ENCODE measurements around the gene ITGB1BP1. TPM values are rescaled to one million over a fixed set of nuclear protein-coding genes. Genes with fewer than 3 reads are reported as not detected.
A peak's percentile ranks its signal among the peaks of the same experiment; 100 is the strongest.

The ITGB1BP1 gene
- total RNA-seq = 10 to 100 TPM; 43.1 to 51.3 TPM
- long read RNA-seq, full-length matches to known transcripts = 20 of 50 reads
- long read RNA-seq, partial matches to known transcripts = 16 of 50 reads
- long read RNA-seq, other reads (novel, unspliced or antisense) = 14 of 50 reads

DNA sequence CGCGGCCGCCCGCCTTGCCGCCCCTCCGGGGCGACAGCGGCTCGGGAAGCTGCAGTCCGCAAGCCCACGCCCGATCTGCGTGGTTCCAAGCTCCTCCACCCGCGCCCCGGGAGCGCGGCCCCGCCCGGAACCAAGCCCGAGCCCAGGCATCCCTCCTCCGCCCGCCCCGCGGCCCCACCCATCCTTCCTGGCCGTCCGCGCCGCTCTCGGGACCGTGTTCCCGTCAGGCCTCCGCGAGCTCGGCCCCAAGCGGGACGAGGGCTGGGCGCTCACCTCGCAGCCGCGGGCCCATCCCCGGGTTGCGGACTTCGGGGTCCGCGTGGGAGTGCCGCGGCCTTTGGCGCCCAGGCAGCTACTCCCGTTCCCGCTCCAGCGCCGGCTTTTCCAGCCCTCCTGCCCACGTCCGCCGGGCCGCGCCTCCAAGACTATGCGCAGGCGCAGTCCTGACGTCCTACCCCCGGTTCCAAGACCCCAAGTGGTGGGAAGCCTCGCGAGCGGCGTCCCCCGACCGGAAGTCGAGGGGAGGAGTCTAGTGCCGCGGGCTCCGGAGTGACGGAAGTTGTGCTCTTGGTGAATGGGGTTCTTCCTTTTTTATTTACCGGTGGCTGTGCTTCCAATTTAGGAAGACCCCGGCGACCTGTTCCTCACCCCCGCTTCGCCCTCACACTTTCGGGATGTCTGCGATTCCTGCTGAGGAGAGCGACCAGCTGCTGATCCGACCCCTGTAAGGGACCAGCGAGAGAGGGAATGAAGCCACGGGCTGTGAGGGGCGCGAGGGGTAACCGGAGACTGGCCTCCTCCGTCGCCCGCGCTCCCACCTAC is at the start of gene ITGB1BP1, which contains the start of gene CPSF3:
Gene ITGB1BP1, minus strand, starts transcription at position 429 of the 822 bp plus-strand sequence. CDS start 4,831 bp downstream, outside the sequence.
Gene CPSF3, plus strand, starts transcription at position 555 of the 822 bp plus-strand sequence. Its CDS starts 120 bp downstream, at position 675.
- DNase-seq (peak; percentile 97 to 98), ATAC-seq (peak; percentile 92)
- intact Hi-C loops (cut with DNase I, micrococcal nuclease) = no loop called here

- ATAC-seq (no peak), DNase-seq (no peak)
- intact Hi-C loops (cut with DNase I, micrococcal nuclease) = no loop called here
These were observed 49.2 kb upstream of the ITGB1BP1 start for GRCh38 chr2:9472511-9472910.

GRCh38 chr2:9471206-9471605 is 47.9 kb upstream of the ITGB1BP1 start:
- ATAC-seq = no peak
- intact Hi-C loops (cut with DNase I, micrococcal nuclease) = no loop called here

GRCh38 chr2:9467687-9468086 is 44.4 kb upstream of the ITGB1BP1 start:
- ATAC-seq = no peak
- no peak for DNase-seq
- intact Hi-C loops (cut with DNase I, micrococcal nuclease) = no loop called here

More at GRCh38 chr2:9471206-9471605, 47.9 kb upstream of the ITGB1BP1 start:
- DNase-seq = no peak

DNA sequence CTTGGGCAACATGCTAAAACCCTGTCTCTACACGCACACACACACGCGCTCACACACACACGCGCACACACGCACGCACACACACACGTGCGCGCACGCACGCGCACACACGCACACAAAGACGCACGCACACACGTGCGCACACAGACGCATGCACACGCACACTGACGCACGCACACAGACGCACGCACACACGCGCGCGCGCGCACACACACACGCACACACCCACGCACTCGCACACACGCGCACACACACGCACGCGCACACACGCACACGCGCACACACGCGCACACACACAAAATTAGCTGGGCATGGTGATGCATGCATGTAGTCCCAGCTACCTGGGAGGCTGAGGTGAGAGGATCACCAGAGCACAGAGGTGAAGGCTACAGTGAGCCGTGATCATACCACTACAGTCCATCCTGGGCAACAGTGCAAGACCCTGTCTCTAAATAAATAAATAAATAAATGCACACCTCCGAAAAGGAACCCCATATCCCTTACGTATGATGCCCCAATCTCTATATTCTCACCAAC is 42.9 kb upstream of the ITGB1BP1 start:
- intact Hi-C loops (cut with DNase I, micrococcal nuclease) = no loop called here
- ATAC-seq (no peak), DNase-seq (no peak)

GRCh38 chr2:9465170-9465569 is 41.8 kb upstream of the ITGB1BP1 start:
- intact Hi-C loops (cut with DNase I, micrococcal nuclease) = no loop called here
- no peak for DNase-seq
- no peak for ATAC-seq

- intact Hi-C loops (cut with DNase I, micrococcal nuclease) = no loop called here
- no peak for DNase-seq
- ATAC-seq = no peak
These were observed 40.3 kb upstream of the ITGB1BP1 start for GRCh38 chr2:9463698-9464034.

DNA sequence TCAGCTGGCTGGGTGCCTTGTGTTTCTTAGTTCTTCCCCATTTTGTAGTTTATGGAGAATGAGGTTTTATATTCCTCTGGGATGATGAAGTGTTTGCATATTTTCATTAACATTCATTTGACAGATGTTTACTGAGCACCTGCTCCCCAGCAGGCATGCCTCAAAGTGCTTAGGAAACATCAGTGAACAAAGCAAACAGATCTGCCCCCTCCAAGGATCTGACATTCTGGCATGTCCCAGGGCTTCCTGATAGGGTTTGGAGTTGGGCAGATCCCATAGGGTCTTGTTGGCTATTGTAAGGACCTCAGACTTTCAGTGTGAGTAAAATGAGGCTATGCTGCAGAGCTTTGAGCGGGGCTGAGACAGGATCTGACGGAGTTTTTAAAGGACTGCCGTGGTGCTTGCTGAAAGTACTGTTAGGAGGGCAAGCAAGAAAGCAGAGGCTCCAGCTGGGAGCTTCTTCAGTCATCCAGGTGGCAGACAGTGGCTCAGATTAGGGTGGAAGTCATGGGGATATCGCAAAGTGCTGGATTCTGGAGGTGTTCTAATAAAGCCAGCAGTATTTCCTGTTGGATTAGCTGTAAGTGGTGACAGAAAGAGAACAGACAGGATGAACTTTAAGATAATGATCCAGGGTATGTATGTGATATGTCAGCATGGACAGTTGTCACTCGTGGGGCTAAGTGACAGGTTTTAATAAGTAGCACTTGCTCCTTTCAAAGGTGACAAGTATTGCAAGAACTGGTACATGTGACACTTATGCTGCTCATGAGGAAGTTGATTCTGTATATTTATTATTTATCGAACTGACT is 39.8 kb upstream of the ITGB1BP1 start:
- intact Hi-C loops (cut with DNase I, micrococcal nuclease) = no loop called here
- DNase-seq (no peak), ATAC-seq (no peak)

GRCh38 chr2:9462313-9462712 is 39.0 kb upstream of the ITGB1BP1 start:
- no peak for ATAC-seq
- intact Hi-C loops (cut with DNase I, micrococcal nuclease) = no loop called here
- no peak for DNase-seq

GRCh38 chr2:9461079-9461478 is 37.8 kb upstream of the ITGB1BP1 start:
- intact Hi-C loops (cut with DNase I, micrococcal nuclease) = no loop called here
- ATAC-seq = no peak
- no peak for DNase-seq

GRCh38 chr2:9460441-9461017 is 37.2 kb upstream of the ITGB1BP1 start:
- ATAC-seq (no peak), DNase-seq (no peak)
- intact Hi-C loops (cut with DNase I, micrococcal nuclease) = no loop called here

- intact Hi-C loops (cut with DNase I, micrococcal nuclease) = no loop called here
- no peak for ATAC-seq
- no peak for DNase-seq
These were observed 27.9 kb upstream of the ITGB1BP1 start for GRCh38 chr2:9451231-9451630.

GRCh38 chr2:9445089-9445488 is 21.8 kb upstream of the ITGB1BP1 start:
- no peak for DNase-seq
- intact Hi-C loops (cut with DNase I, micrococcal nuclease) = no loop called here
- ATAC-seq = no peak

GRCh38 chr2:9443526-9443925 is 20.2 kb upstream of the ITGB1BP1 start:
- DNase-seq (no peak), ATAC-seq (no peak)
- intact Hi-C loops (cut with DNase I, micrococcal nuclease) = no loop called here

DNA sequence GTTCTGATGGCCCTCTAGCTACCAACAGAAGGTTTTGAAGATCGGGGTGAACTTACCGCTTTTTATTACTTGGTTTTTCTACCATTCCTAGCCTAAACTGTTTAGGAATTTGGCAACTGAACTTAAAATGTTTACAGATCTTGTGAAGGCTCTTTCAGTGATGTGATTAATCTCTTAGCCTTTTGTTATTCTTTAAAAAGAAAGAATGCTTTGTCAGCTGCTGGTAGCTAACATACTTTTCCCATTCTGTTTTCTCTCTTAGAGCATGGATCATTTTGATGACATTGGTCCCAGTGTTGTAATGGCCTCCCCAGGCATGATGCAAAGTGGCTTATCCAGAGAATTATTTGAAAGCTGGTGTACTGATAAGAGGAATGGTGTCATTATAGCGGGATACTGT is 18.2 kb upstream of the ITGB1BP1 start:
- intact Hi-C loops (cut with DNase I, micrococcal nuclease) = no loop called here
- no peak for DNase-seq

DNA sequence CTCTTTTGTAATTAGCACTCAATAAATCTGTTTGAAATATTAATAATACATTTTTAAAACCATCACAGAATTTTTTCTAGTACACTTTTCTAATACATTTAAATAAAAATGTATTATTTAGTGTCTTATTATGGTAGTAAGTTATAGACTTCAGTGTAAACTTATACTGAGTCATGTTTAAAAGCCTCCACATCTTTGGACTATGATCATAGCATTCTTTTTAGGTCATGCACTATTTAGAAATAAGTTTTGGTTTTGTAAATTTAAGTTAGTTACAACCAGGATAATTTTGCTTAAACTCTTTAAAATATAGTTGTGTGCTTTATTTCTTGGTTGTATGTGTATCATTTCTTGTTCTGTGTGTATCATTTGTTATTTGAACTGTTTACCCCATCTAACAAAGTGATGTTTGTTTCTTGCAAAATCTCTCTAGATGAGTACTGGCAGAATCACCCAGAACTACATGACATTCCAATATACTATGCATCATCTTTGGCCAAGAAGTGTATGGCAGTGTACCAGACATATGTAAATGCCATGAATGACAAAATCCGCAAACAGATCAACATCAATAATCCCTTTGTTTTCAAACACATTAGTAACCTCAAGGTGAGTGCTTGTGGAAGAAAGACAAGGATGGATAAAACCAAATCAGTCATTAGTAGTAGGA is 16.9 kb upstream of the ITGB1BP1 start:
- no peak for ATAC-seq
- DNase-seq = no peak
- intact Hi-C loops (cut with DNase I, micrococcal nuclease) = no loop called here

More for the DNA sequence above, 18.2 kb upstream of the ITGB1BP1 start:
- no peak for ATAC-seq

DNA sequence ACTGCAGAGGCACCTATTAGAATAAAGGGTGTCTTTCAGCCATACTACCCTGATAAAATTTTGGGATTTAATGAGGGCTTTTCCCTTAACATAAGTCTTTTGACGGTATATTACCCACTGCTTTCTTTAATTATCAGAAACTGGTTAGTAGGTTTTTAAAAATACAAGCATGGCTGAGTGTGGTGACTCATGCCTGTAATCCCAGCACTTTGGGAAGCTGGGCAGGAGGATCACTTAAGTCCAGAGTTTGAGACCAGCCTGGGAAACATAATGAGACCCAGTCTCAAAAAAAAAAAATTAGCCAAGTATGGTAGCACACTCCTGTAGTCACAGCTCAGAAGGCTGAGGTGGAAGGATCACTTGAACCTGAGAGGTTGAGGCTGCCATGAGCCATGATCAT is 16.2 kb upstream of the ITGB1BP1 start:
- DNase-seq (no peak), ATAC-seq (no peak)

GRCh38 chr2:9434489-9434888 is 11.2 kb upstream of the ITGB1BP1 start:
- intact Hi-C loops (cut with DNase I, micrococcal nuclease) = no loop called here
- no peak for ATAC-seq
- DNase-seq = no peak

More for the DNA sequence above, 16.2 kb upstream of the ITGB1BP1 start:
- intact Hi-C loops (cut with DNase I, micrococcal nuclease) = no loop called here
